SK-N-SH (cell line): Measurements from ENCODE around the gene FBXO27. TPM values are rescaled to one million over a fixed set of nuclear protein-coding genes. Genes with fewer than 3 reads are reported as not detected.

Experiments used
- CTCF ChIA-PET: fragments of 300-600, 350-600 bp; formaldehyde crosslinking; extraction: SDS; loops from one replicate; lab custom pipeline; 2021; lab: Yijun Ruan, JAX
- POLR2A ChIA-PET: fragments of 350-600 bp; sonication (Branson Sonifier 250); formaldehyde crosslinking; extraction: SDS; loops from one replicate; lab custom pipeline; 2020; ENCODE audit warnings: antibody characterized with exemption, inconsistent platforms; lab: Yijun Ruan, JAX
- DNase-seq: peaks from one replicate; pipeline ENCODE4 v3.0.0; 2012
- H2AFZ ChIP-seq: fragments of 200-600 bp; sonication (generic); 2 replicates; pipeline ENCODE4 v1.8.1; 2016; ENCODE audit warnings: antibody characterized with exemption, mild to moderate bottlenecking, low read depth
- H3F3A ChIP-seq: fragments of 200-600 bp; sonication (generic); replicated peaks from 2 replicates; pipeline ENCODE3; 2016; ENCODE audit warnings: antibody characterized with exemption, mild to moderate bottlenecking; ENCODE audit not compliant: insufficient read depth
- H3K27ac ChIP-seq, 2 experiments: fragments of 200-500 bp in 1 of 2; fragments of 200-600 bp in 1 of 2; sonication (Bioruptor generic) in 1 of 2; sonication (generic), shearing (Covaris generic) in 1 of 2; 2 replicates each; pipeline versions ENCODE4 v1.5.1 to v1.6.1; 2014 to 2016; ENCODE audit warnings: low read depth in 2 of 2, inconsistent platforms in 1 of 2, low read length in 1 of 2, mild to moderate bottlenecking in 1 of 2, mixed read lengths in 1 of 2
- H3K27me3 ChIP-seq: fragments of 200-600 bp; sonication (generic), shearing (Covaris generic); 2 replicates; pipeline ENCODE4 v1.6.1; 2016; ENCODE audit warnings: mixed run types; ENCODE audit not compliant: insufficient read depth
- H3K36me3 ChIP-seq, 2 experiments: fragments of 200-500 bp in 1 of 2; fragments of 200-600 bp in 1 of 2; sonication (Bioruptor generic) in 1 of 2; sonication (generic) in 1 of 2; replicated peaks in 1 of 2; 2 replicates each; pipeline versions ENCODE3 to v1.5.1; 2014 to 2016; ENCODE audit warnings: low read length in 1 of 2, mild to moderate bottlenecking in 1 of 2; ENCODE audit not compliant: insufficient read depth in 2 of 2, control insufficient read depth in 1 of 2
- H3K4me1 ChIP-seq, 2 experiments: fragments of 200-500 bp in 1 of 2; fragments of 200-600 bp in 1 of 2; sonication (Bioruptor generic) in 1 of 2; sonication (generic), shearing (Covaris generic) in 1 of 2; 2 replicates each; pipeline versions ENCODE4 v1.5.1 to v1.6.1; 2014 to 2016; ENCODE audit warnings: low read depth in 1 of 2, low read length in 1 of 2, mixed run types in 1 of 2; ENCODE audit not compliant: insufficient read depth in 2 of 2, control insufficient read depth in 1 of 2
- H3K4me2 ChIP-seq: fragments of 200-600 bp; sonication (generic), shearing (Covaris generic); 2 replicates; pipeline ENCODE4 v1.6.1; 2017; ENCODE audit warnings: mixed run types
- H3K4me3 ChIP-seq, 2 experiments: fragments of 200-500 bp in 1 of 2; fragments of 200-600 bp in 1 of 2; sonication (Bioruptor generic) in 1 of 2; sonication (generic), shearing (Covaris generic) in 1 of 2; 2 replicates each; pipeline versions ENCODE4 v1.5.1 to v1.8.1; 2014 to 2016; ENCODE audit warnings: low read depth in 2 of 2, inconsistent platforms in 1 of 2, low read length in 1 of 2, mild to moderate bottlenecking in 1 of 2, mixed read lengths in 1 of 2, moderate library complexity in 1 of 2
- H3K79me2 ChIP-seq: fragments of 200-600 bp; sonication (generic); 2 replicates; pipeline ENCODE4 v1.8.1; 2017; ENCODE audit warnings: mild to moderate bottlenecking; ENCODE audit not compliant: insufficient read depth
- H3K9ac ChIP-seq: fragments of 200-600 bp; sonication (generic); 2 replicates; pipeline ENCODE4 v1.6.1; 2017; ENCODE audit warnings: mixed run types
- H3K9me2 ChIP-seq: fragments of 200-600 bp; sonication (generic); 2 replicates; pipeline ENCODE4 v1.6.1; 2017; ENCODE audit warnings: mixed run types
- H3K9me3 ChIP-seq: fragments of 200-600 bp; sonication (generic); 2 replicates; pipeline ENCODE4 v1.6.1; 2017; ENCODE audit warnings: mixed run types, mild to moderate bottlenecking, moderate library complexity
- H4K20me1 ChIP-seq: fragments of 200-600 bp; sonication (generic); 2 replicates; pipeline ENCODE4 v1.6.1; 2017; ENCODE audit warnings: mild to moderate bottlenecking, mixed run types; ENCODE audit not compliant: insufficient read depth
- ELF1 ChIP-seq: IDR thresholded peaks from 2 replicates; pipeline ENCODE4 v1.4.0; 2012
- EZH2phosphoT487 ChIP-seq: fragments of 200-600 bp; sonication (generic); IDR thresholded peaks from 2 replicates; pipeline ENCODE4 v1.6.1; 2017; ENCODE audit warnings: low read depth, mixed run types, mild to moderate bottlenecking, antibody characterized with exemption, moderate library complexity, borderline replicate concordance
- FOSL2 ChIP-seq: IDR thresholded peaks from 2 replicates; pipeline ENCODE4 v1.4.0; 2012; ENCODE audit warnings: low read depth, mild to moderate bottlenecking, moderate library complexity, borderline replicate concordance
- FOXJ3 ChIP-seq: sonication (generic); formaldehyde crosslinking; IDR thresholded peaks from 2 replicates; pipeline ENCODE4 v1.5.1; 2020; ENCODE audit warnings: mild to moderate bottlenecking, missing genetic modification reagents
- FOXM1 ChIP-seq: IDR thresholded peaks from 2 replicates; pipeline ENCODE4 v1.4.0; 2012; ENCODE audit warnings: low read depth, mild to moderate bottlenecking
- GABPA ChIP-seq: IDR thresholded peaks from 2 replicates; pipeline ENCODE4 v1.4.0; 2012; ENCODE audit warnings: low read depth, mild to moderate bottlenecking
- GATA2 ChIP-seq: sonication (generic); formaldehyde crosslinking; IDR thresholded peaks from 2 replicates; pipeline ENCODE4 v1.5.0; 2020; ENCODE audit warnings: mild to moderate bottlenecking, missing genetic modification reagents
- JUND ChIP-seq: IDR thresholded peaks from 2 replicates; pipeline ENCODE4 v1.4.0; 2012
- MEF2A ChIP-seq: IDR thresholded peaks from 2 replicates; pipeline ENCODE4 v1.4.0; 2012; ENCODE audit warnings: low read depth, borderline replicate concordance
- MXI1 ChIP-seq: IDR thresholded peaks from 2 replicates; pipeline ENCODE4 v1.6.1; 2012; ENCODE audit warnings: mild to moderate bottlenecking, low read depth, low read length, improper control_type of control experiment
- POLR2AphosphoS5 ChIP-seq: IDR thresholded peaks from 2 replicates; pipeline ENCODE4 v1.6.1; 2012; ENCODE audit warnings: low read depth, low read length
- RCOR1 ChIP-seq: fragments of 150-350 bp; IDR thresholded peaks from 2 replicates; pipeline ENCODE4 v1.6.1; 2017; ENCODE audit warnings: antibody characterized with exemption, low read length
- RFX5 ChIP-seq: IDR thresholded peaks from 2 replicates; pipeline ENCODE4 v1.6.1; 2012; ENCODE audit warnings: mild to moderate bottlenecking, improper control_type of control experiment, low read length
- RXRA ChIP-seq: IDR thresholded peaks from 2 replicates; pipeline ENCODE4 v1.4.0; 2012; ENCODE audit warnings: low read depth, mild to moderate bottlenecking, borderline replicate concordance
- SIN3A ChIP-seq: IDR thresholded peaks from 2 replicates; pipeline ENCODE4 v1.6.1; 2012; ENCODE audit warnings: low read depth, mild to moderate bottlenecking, low read length, moderate library complexity, borderline replicate concordance
- SMC3 ChIP-seq: IDR thresholded peaks from 2 replicates; pipeline ENCODE4 v1.6.1; 2012; ENCODE audit warnings: low read depth, low read length, improper control_type of control experiment
- TAF1 ChIP-seq: IDR thresholded peaks from 2 replicates; pipeline ENCODE4 v1.6.1; 2012; ENCODE audit warnings: low read depth, mild to moderate bottlenecking, low read length, moderate library complexity, borderline replicate concordance
- YY1 ChIP-seq: IDR thresholded peaks from 2 replicates; pipeline ENCODE4 v1.4.0; 2012; ENCODE audit warnings: low read depth, mild to moderate bottlenecking
- WGBS: methylation state at CpG from one replicate; pipeline ENCODE4 v1.1.6; 2017; ENCODE audit warnings: low lambda C conversion rate; 5-methylcytosine and 5-hydroxymethylcytosine counted together
- polyA plus RNA-seq, 3 experiments: library from polyadenylated mRNA; depleted of rRNA; stranded (reverse); fragments of >200 nt; gene quantifications; 2 replicates each; pipeline ENCODE4 v1.2.3, GENCODE V29; 2012
- TF ChIP-seq, protein P1 (sequence below): IDR thresholded peaks from 2 replicates; pipeline ENCODE4 v1.4.0; 2012; ENCODE audit warnings: low read depth, borderline replicate concordance
- TF ChIP-seq, protein P2 (sequence below): IDR thresholded peaks from 2 replicates; pipeline ENCODE4 v1.4.0; 2012; ENCODE audit warnings: low read depth, borderline replicate concordance
- TF ChIP-seq, protein P3 (sequence below): IDR thresholded peaks from 2 replicates; pipeline ENCODE4 v1.4.0; 2012; ENCODE audit warnings: low read depth
- TF ChIP-seq, protein P4 (sequence below): fragments of 150-350 bp; IDR thresholded peaks from 2 replicates; pipeline ENCODE4 v1.6.1; 2016; ENCODE audit warnings: mild to moderate bottlenecking, low read depth, low read length

Gene FBXO27
- polyA plus RNA-seq, 1 of the 3 experiments (the other 2 are of a cell fraction): 5.8 TPM

- TF ChIP-seq, protein P1, sequence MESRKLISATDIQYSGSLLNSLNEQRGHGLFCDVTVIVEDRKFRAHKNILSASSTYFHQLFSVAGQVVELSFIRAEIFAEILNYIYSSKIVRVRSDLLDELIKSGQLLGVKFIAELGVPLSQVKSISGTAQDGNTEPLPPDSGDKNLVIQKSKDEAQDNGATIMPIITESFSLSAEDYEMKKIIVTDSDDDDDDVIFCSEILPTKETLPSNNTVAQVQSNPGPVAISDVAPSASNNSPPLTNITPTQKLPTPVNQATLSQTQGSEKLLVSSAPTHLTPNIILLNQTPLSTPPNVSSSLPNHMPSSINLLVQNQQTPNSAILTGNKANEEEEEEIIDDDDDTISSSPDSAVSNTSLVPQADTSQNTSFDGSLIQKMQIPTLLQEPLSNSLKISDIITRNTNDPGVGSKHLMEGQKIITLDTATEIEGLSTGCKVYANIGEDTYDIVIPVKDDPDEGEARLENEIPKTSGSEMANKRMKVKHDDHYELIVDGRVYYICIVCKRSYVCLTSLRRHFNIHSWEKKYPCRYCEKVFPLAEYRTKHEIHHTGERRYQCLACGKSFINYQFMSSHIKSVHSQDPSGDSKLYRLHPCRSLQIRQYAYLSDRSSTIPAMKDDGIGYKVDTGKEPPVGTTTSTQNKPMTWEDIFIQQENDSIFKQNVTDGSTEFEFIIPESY: no peak
- TF ChIP-seq EZH2phosphoT487 (no peak), RFX5 (no peak), GABPA (no peak), JUND (no peak), RXRA (no peak), SMC3 (no peak), RCOR1 (no peak), FOSL2 (no peak), YY1 (no peak), GATA2 (no peak), MEF2A (no peak), ELF1 (no peak), SIN3A (no peak), POLR2AphosphoS5 (no peak)
- TF ChIP-seq, protein P2, sequence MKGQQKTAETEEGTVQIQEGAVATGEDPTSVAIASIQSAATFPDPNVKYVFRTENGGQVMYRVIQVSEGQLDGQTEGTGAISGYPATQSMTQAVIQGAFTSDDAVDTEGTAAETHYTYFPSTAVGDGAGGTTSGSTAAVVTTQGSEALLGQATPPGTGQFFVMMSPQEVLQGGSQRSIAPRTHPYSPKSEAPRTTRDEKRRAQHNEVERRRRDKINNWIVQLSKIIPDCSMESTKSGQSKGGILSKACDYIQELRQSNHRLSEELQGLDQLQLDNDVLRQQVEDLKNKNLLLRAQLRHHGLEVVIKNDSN: no peak
- CTCF ChIA-PET: interaction anchor here (0.7 to 3.7 kb wide), 2 partner anchors 16 to 73 kb away, joined by 3 to 26 read pairs; no protein-coding TSS in a partner anchor
- H3F3A ChIP-seq: no peaks in the 10 kb centered on the region
- H3K9ac ChIP-seq: no peak overlapping the region
- no peaks in the 10 kb centered on the region for H3K9me3 ChIP-seq
- POLR2A ChIA-PET: no interaction called here
- H3K4me3 ChIP-seq: no peak overlapping the region
- H3K27me3 ChIP-seq: no peaks in the 10 kb centered on the region
- no peak overlapping the region for H2AFZ ChIP-seq
- H3K27ac ChIP-seq: no peak overlapping the region
- no peak overlapping the region for H3K4me2 ChIP-seq
- H4K20me1 ChIP-seq: no peaks in the 10 kb centered on the region
- no peaks in the 10 kb centered on the region for H3K36me3 ChIP-seq
- no peaks in the 10 kb centered on the region for H3K79me2 ChIP-seq
- H3K4me1 ChIP-seq: no peaks in the 10 kb centered on the region; a peak in 1 of 4 replicates
- DNase-seq: no peak
- H3K9me2 ChIP-seq: no peaks in the 10 kb centered on the region
These were observed 4.2 kb upstream of the FBXO27 start for GRCh38 chr19:39036581-39036980.

GRCh38 chr19:39031368-39032062 is 834 bp downstream of the FBXO27 start:
- Histone ChIP-seq H3F3A (no peaks in the 10 kb centered on the region), H3K36me3 (no peaks in the 10 kb centered on the region), H4K20me1 (no peaks in the 10 kb centered on the region), H3K4me3 (peak overlapping the region; percentile 60 to 68), H3K4me2 (peak overlapping the region; percentile 97), H3K4me1 (peaks cover 0 to 3% of the 10 kb centered on the region in 2 experiments; a peak in 1 of 4 replicates), H3K27me3 (no peaks in the 10 kb centered on the region), H3K27ac (peak overlapping the region in 1 of 2 experiments; percentile 78; a peak in 2 of 4 replicates), H3K79me2 (no peaks in the 10 kb centered on the region), H3K9me2 (no peaks in the 10 kb centered on the region), H3K9me3 (no peaks in the 10 kb centered on the region), H3K9ac (peak overlapping the region; percentile 51; the same call in 1 of the 2 replicates), H2AFZ (peak overlapping the region; percentile 85)
- 1% methylated on average over 25 of the region's 49 CpGs for WGBS
- ChIA-PET CTCF (interaction anchor here (0.9 to 2.1 kb wide), 3 partner anchors 21 to 296 kb away, joined by 3 to 7 read pairs (median 4); partner anchors contain the start of gene FBXO17), POLR2A (no interaction called here)
- DNase-seq: peak; percentile 94
- TF ChIP-seq, protein P3, sequence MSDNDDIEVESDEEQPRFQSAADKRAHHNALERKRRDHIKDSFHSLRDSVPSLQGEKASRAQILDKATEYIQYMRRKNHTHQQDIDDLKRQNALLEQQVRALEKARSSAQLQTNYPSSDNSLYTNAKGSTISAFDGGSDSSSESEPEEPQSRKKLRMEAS: peak; percentile 43
- TF ChIP-seq FOXM1: no peak
- TF ChIP-seq, protein P2: peak; percentile 33; the same call in 1 of the 2 replicates
- no peak for TF ChIP-seq FOXJ3
- no peak for TF ChIP-seq FOSL2
- TF ChIP-seq, protein P4, sequence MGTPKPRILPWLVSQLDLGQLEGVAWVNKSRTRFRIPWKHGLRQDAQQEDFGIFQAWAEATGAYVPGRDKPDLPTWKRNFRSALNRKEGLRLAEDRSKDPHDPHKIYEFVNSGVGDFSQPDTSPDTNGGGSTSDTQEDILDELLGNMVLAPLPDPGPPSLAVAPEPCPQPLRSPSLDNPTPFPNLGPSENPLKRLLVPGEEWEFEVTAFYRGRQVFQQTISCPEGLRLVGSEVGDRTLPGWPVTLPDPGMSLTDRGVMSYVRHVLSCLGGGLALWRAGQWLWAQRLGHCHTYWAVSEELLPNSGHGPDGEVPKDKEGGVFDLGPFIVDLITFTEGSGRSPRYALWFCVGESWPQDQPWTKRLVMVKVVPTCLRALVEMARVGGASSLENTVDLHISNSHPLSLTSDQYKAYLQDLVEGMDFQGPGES: no peak
- TF ChIP-seq TAF1: peak; percentile 13; the same call in 1 of the 2 replicates
- peak; percentile 52 for TF ChIP-seq ELF1
- TF ChIP-seq MXI1: peak; percentile 34; the same call in 1 of the 2 replicates
